OCI-LY3 (cell line): ENCODE measurements around the gene EPS8.

Experiments used
- CTCF ChIP-seq: fragments of 200-600, 300-600 bp; sonication (generic); IDR thresholded peaks from 2 replicates; pipeline ENCODE4 v1.5.1; 2014; ENCODE audit warnings: antibody characterized with exemption, low read length, low read depth
- EZH2phosphoT487 ChIP-seq: fragments of 200-600 bp; shearing (Covaris generic); IDR thresholded peaks from 2 replicates; pipeline ENCODE4 v1.6.1; 2018; ENCODE audit warnings: antibody characterized with exemption, mixed run types, low read depth

- TF ChIP-seq CTCF (no peak), EZH2phosphoT487 (no peak)
These were observed 12.9 kb upstream of the EPS8 start for GRCh38 chr12:15801770-15802744.
